ENCODE measurements around the gene ADGRD1. TPM values are rescaled to one million over a fixed set of nuclear protein-coding genes. Genes with fewer than 3 reads are reported as not detected.

The ADGRD1 gene
- total and polyA plus RNA-seq, 2 of the 8 experiments (the other 6 are each of a cell fraction or from before 2014, with no cell fraction given), result 0.36 to 0.48 TPM

DNA sequence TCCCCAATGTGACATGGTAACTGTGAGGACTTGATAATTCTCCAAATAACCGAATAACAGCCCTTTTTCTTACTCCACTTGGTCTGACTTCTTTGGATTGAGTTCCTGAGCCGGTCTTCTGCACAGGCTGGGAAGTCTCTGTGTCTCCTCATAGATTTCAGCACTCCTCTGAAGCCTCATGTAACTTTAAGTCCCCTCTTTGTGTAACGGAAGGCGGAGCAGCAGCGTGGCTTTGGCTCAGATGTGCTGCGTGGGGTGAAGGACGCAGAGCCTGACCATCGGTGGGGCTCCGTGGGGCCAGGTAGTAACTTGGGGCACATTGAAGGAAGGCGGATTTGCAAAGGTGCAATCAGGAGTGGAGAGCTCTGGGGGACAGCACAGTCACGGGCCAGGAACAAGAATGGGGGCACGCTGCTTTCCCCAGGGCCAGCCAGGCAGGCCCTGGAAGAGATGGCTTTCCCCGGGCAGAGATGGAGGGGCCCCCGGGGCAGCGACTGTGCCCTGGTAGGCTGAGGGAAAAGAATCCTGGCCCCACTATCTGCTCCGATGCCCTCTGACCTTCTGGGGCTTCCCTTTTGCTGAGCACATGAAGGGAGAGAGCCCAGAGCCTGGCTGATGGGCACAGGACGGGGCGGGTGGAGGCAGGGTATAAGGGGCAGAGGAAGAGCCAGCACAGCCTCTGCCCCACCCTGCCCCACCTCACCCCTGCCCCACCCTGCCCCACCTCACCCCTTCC, 56.9 kb downstream of the ADGRD1 start:
- no peak overlapping the region for H3K14ac ChIP-seq (ENCODE audit: insufficient read length)
- 93% methylated on average over 16 of the region's 18 CpGs; no CpG with 5 or more reads in 1 of the 2 experiments for WGBS, 2 experiments (ENCODE audit: extremely low coverage in 1 of 2, insufficient coverage in 1 of 2, insufficient read length in 1 of 2, insufficient replicate concordance in 2 of 2, low coverage in 1 of 2, low lambda C conversion rate in 2 of 2, missing lambda C conversion rate in 1 of 2)
- no peak overlapping the region for H4K5ac ChIP-seq (ENCODE audit: insufficient read length, low read depth, low read length)
- H2AFZ ChIP-seq (ENCODE audit: low read length), result no peak overlapping the region
- H3K23ac ChIP-seq (ENCODE audit: insufficient read length), result no peak overlapping the region
- peaks cover 0 to 2% (median 0%) of the 10 kb centered on the region in 4 experiments; a peak in 1 of 7 replicates for H3K27me3 ChIP-seq (replicated peaks in 1 of 4; ENCODE audit: control insufficient read depth in 3 of 4, extremely low read depth in 1 of 4, insufficient read depth in 3 of 4, low read length in 3 of 4)
- no peak overlapping the region for H3K18ac ChIP-seq (ENCODE audit: extremely low read depth, low read length)
- H3K27ac ChIP-seq (ENCODE audit: low read depth, low read length), result no peak overlapping the region
- DNase-seq (ENCODE audit: low read depth in 1 of 2, low spot score in 2 of 2) (no peak), FAIRE-seq (no peak)
- H2BK12ac ChIP-seq (ENCODE audit: low read depth, low read length), result no peak overlapping the region
- H3K23me2 ChIP-seq (ENCODE audit: low read depth, low read length), result no peaks in the 10 kb centered on the region; the same call in 1 of the 2 replicates
- H3K56ac ChIP-seq (replicated peaks; ENCODE audit: insufficient read length, low read depth, low read length), result no peak overlapping the region
- no peaks in the 10 kb centered on the region for H4K20me1 ChIP-seq (replicated peaks in 1 of 2; ENCODE audit: control insufficient read depth in 1 of 2, insufficient read depth in 2 of 2, low read length in 2 of 2)
- H3K36me3 ChIP-seq (ENCODE audit: control insufficient read depth in 2 of 4, insufficient read depth in 4 of 4, low read length in 3 of 4), result no peaks in the 10 kb centered on the region
- H3K79me2 ChIP-seq (ENCODE audit: control insufficient read depth in 1 of 2, insufficient read depth in 2 of 2, low read length in 2 of 2), result no peaks in the 10 kb centered on the region
- H3K9me3 ChIP-seq (ENCODE audit: insufficient read depth in 2 of 2, low read depth in 1 of 2, low read length in 1 of 2), result no peaks in the 10 kb centered on the region
- no peak overlapping the region for H2BK20ac ChIP-seq (ENCODE audit: low read length)
- H2BK15ac ChIP-seq (ENCODE audit: low read length), result no peak overlapping the region
- CTCF ChIA-PET (ENCODE audit: partially characterized antibody), result no interaction called here
- H3K4me3 ChIP-seq (ENCODE audit: extremely low read depth in 1 of 4, insufficient read depth in 2 of 4, low read depth in 3 of 4, low read length in 4 of 4), result no peak overlapping the region
- no peak for TF ChIP-seq BACH1 (IDR thresholded peaks at IDR 0.05; ENCODE audit: low read length)
- TF ChIP-seq RNF2 (IDR thresholded peaks at IDR 0.05; ENCODE audit: borderline replicate concordance, low read depth, low read length, missing control alignments, poor library complexity, severe bottlenecking), result no peak
- TF ChIP-seq CREB1 (IDR thresholded peaks at IDR 0.05), result no peak
- TF ChIP-seq RXRA (IDR thresholded peaks at IDR 0.05; ENCODE audit: insufficient read depth, low read depth, low read length), result no peak
- no peak for TF ChIP-seq TAF1 (IDR thresholded peaks at IDR 0.05; ENCODE audit: low read depth, low read length)
- TF ChIP-seq POU5F1 (IDR thresholded peaks at IDR 0.05; ENCODE audit: low read depth, low read length), result no peak
- no peak for TF ChIP-seq SP1 (IDR thresholded peaks at IDR 0.05; ENCODE audit: low read depth, low read length)
- TF ChIP-seq KDM1A (IDR thresholded peaks at IDR 0.05; ENCODE audit: borderline replicate concordance, low read length), result no peak
- no peak for TF ChIP-seq JUN (IDR thresholded peaks at IDR 0.05; ENCODE audit: low read depth, low read length)
- H2BK5ac ChIP-seq (ENCODE audit: low read depth, low read length), result no peak overlapping the region
- no peak overlapping the region for H3K4me2 ChIP-seq (ENCODE audit: insufficient read depth in 1 of 2, low read depth in 2 of 2, low read length in 2 of 2)
- H3K4ac ChIP-seq (replicated peaks; ENCODE audit: insufficient read length, low read depth, low read length), result no peak overlapping the region
- no peak overlapping the region for H3K9ac ChIP-seq (replicated peaks in 1 of 4; ENCODE audit: extremely low read depth in 1 of 4, low read depth in 3 of 4, low read length in 3 of 4)
- POLR2A ChIA-PET (ENCODE audit: partially characterized antibody), result no interaction called here
- H4K91ac ChIP-seq (replicated peaks; ENCODE audit: insufficient read length, low read length), result no peak overlapping the region
- no peaks in the 10 kb centered on the region for H3K79me1 ChIP-seq (ENCODE audit: low read depth, low read length)
- H3K4me1 ChIP-seq (replicated peaks in 1 of 4; ENCODE audit: control insufficient read depth in 3 of 4, insufficient read depth in 4 of 4, low read length in 3 of 4), result no peaks in the 10 kb centered on the region
- no peak overlapping the region for H2AK5ac ChIP-seq (ENCODE audit: low read depth, low read length)
- no peak overlapping the region for H4K8ac ChIP-seq (ENCODE audit: extremely low read depth, insufficient read depth, low read length)
- no peak overlapping the region for H2BK120ac ChIP-seq (replicated peaks; ENCODE audit: low read depth, low read length)

Data from H1 (cell line).